ENCODE measurements around the gene PIGP. TPM values are rescaled to one million over a fixed set of nuclear protein-coding genes. Genes with fewer than 3 reads are reported as not detected.

The PIGP gene
- total and polyA plus RNA-seq, 9 of the 15 experiments (the other 6 are each of a cell fraction or from before 2014, with no cell fraction given): 18.3 to 122 (median 35.6) TPM

DNA sequence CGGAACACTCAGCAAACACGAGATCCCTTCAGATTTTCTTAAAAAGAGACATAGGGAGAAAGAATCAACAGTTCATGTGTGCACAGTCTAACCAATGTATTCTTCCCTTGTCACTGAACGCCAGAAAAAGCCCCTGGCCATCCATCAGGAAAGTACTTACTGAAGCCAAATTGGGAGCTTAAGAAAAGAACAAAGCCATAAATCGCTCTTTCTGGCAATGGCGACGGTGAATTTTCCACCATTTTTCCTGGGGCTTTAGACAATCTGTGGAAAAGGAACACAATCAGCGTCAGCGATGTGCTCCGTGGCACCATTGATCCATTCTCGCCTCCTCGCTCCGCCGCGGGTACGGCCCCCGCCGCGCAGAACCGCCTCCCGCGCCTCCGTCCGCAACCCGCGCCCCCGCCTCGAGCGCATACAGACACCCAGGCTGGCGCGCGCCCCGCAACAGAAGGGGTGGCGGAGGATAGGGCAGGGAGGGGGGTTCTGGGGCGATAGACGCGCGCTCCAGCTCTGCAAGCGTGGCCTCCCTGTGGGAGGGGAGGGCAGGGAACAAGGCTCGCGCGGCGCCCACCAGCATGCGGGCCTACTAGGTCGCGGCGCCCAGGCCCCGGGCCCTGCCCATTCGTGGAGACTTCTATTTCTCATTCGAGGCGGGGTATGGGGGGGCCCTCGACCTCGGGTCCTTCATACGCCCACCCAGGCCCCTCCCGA is 440 bp downstream of the PIGP start (continued):
- TF ChIP-seq, protein P1, sequence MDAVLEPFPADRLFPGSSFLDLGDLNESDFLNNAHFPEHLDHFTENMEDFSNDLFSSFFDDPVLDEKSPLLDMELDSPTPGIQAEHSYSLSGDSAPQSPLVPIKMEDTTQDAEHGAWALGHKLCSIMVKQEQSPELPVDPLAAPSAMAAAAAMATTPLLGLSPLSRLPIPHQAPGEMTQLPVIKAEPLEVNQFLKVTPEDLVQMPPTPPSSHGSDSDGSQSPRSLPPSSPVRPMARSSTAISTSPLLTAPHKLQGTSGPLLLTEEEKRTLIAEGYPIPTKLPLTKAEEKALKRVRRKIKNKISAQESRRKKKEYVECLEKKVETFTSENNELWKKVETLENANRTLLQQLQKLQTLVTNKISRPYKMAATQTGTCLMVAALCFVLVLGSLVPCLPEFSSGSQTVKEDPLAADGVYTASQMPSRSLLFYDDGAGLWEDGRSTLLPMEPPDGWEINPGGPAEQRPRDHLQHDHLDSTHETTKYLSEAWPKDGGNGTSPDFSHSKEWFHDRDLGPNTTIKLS (IDR thresholded peaks at IDR 0.05; ENCODE audit: borderline replicate concordance, low read depth): no peak
- TF ChIP-seq ZNF212 (CRISPR knock-in tag; IDR thresholded peaks at IDR 0.05) (no peak), RAD51 (IDR thresholded peaks at IDR 0.05; ENCODE audit: borderline replicate concordance, low read depth) (no peak), TAF9B (IDR thresholded peaks at IDR 0.05; ENCODE audit: partially characterized antibody) (no peak), PHF8 (IDR thresholded peaks at IDR 0.05; ENCODE audit: borderline replicate concordance, low read length) (peak; percentile 85), ZC3H11A (IDR thresholded peaks at IDR 0.05; ENCODE audit: low read depth, low read length) (no peak), NFIX (CRISPR knock-in tag; IDR thresholded peaks at IDR 0.05; ENCODE audit: low read depth) (no peak), GATAD2A (IDR thresholded peaks at IDR 0.05) (0 out of 2 replicates have a peak, but pooled peaks have one; percentile 45), ZFX (CRISPR knock-in tag; IDR thresholded peaks at IDR 0.05) (peak; percentile 98), STAT5B (CRISPR knock-in tag; IDR thresholded peaks at IDR 0.05) (no peak), PHF20 (IDR thresholded peaks at IDR 0.05; ENCODE audit: partially characterized antibody) (peak; percentile 72), ZBTB7A (IDR thresholded peaks at IDR 0.05; ENCODE audit: borderline replicate concordance, control insufficient read depth, low read depth, low read length) (peak; percentile 66; the same call in 1 of the 2 replicates), ELF2 (CRISPR knock-in tag; IDR thresholded peaks at IDR 0.05) (no peak)
- TF ChIP-seq, protein P2, sequence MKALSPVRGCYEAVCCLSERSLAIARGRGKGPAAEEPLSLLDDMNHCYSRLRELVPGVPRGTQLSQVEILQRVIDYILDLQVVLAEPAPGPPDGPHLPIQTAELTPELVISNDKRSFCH (CRISPR knock-in tag; IDR thresholded peaks at IDR 0.05): no peak
- TF ChIP-seq, protein P2 (tag; IDR thresholded peaks at IDR 0.05): no peak
- TF ChIP-seq, protein P3, sequence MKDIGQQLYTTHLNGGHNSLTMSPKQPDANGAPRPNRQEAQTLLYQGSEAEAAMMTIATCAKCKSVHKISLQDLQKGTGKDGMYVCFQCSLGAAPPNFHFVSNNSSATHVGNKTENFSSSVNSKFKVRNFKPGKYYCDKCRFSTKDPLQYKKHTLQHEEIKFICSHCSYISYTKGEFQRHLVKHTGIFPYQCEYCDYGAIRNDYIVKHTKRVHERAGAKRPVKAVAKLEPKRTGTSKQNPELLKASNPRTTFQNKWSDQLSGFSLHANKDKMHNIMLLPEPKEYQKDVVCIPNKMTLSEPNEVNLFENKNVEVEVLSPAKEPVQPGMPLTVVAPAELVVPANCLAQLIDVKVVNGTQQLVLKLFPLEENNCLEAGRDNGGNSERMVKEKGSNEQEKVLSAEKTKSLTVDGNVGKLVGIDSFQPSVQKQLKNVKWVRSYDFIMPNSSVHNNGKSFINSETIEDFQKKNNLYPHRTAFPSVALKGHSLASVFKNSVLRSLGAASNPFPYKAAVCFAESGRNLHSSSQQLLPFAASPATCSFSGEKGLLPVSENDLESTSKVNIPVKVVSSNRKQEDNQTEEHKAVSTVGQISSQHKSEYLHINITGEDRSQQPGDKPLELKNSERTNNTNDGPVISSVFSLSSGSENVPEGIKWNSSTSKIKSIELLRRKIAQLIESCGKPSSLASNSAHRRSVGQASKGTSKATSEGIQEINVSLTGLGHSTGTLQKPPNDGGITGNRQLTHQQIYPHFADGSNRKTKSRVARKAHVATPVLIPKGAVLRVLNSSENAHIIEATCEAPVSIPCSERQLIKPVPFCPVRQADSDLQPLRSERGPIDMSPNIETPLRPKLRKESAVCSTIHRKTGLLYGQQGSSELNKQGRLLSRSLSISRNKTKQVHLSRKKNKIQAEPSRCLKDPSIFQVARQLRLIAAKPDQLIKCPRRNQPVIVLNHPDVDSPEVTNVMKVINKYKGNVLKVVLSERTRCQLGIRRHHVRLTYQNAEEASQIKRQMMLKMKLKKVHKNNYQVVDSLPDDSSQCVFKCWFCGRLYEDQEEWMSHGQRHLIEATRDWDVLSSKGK (CRISPR knock-in tag; IDR thresholded peaks at IDR 0.05): no peak
- TF ChIP-seq, protein P4, sequence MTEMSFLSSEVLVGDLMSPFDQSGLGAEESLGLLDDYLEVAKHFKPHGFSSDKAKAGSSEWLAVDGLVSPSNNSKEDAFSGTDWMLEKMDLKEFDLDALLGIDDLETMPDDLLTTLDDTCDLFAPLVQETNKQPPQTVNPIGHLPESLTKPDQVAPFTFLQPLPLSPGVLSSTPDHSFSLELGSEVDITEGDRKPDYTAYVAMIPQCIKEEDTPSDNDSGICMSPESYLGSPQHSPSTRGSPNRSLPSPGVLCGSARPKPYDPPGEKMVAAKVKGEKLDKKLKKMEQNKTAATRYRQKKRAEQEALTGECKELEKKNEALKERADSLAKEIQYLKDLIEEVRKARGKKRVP (CRISPR knock-in tag; IDR thresholded peaks at IDR 0.05): peak; percentile 59
- TF ChIP-seq, protein P5, sequence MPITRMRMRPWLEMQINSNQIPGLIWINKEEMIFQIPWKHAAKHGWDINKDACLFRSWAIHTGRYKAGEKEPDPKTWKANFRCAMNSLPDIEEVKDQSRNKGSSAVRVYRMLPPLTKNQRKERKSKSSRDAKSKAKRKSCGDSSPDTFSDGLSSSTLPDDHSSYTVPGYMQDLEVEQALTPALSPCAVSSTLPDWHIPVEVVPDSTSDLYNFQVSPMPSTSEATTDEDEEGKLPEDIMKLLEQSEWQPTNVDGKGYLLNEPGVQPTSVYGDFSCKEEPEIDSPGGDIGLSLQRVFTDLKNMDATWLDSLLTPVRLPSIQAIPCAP (CRISPR knock-in tag; IDR thresholded peaks at IDR 0.05; ENCODE audit: borderline replicate concordance): no peak
- TF ChIP-seq, protein P6, sequence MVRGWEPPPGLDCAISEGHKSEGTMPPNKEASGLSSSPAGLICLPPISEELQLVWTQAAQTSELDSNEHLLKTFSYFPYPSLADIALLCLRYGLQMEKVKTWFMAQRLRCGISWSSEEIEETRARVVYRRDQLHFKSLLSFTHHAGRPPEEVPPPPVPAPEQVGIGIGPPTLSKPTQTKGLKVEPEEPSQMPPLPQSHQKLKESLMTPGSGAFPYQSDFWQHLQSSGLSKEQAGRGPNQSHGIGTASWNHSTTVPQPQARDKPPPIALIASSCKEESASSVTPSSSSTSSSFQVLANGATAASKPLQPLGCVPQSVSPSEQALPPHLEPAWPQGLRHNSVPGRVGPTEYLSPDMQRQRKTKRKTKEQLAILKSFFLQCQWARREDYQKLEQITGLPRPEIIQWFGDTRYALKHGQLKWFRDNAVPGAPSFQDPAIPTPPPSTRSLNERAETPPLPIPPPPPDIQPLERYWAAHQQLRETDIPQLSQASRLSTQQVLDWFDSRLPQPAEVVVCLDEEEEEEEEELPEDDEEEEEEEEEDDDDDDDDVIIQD (CRISPR knock-in tag; IDR thresholded peaks at IDR 0.05): no peak

All from K562 (cell line).